ENCODE measurements around the gene GLDC.

GRCh38 chr9:6579613-6580012 is 65.9 kb downstream of the GLDC start:
- TF ChIP-seq, protein P1, sequence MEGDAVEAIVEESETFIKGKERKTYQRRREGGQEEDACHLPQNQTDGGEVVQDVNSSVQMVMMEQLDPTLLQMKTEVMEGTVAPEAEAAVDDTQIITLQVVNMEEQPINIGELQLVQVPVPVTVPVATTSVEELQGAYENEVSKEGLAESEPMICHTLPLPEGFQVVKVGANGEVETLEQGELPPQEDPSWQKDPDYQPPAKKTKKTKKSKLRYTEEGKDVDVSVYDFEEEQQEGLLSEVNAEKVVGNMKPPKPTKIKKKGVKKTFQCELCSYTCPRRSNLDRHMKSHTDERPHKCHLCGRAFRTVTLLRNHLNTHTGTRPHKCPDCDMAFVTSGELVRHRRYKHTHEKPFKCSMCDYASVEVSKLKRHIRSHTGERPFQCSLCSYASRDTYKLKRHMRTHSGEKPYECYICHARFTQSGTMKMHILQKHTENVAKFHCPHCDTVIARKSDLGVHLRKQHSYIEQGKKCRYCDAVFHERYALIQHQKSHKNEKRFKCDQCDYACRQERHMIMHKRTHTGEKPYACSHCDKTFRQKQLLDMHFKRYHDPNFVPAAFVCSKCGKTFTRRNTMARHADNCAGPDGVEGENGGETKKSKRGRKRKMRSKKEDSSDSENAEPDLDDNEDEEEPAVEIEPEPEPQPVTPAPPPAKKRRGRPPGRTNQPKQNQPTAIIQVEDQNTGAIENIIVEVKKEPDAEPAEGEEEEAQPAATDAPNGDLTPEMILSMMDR (IDR thresholded peaks at IDR 0.05; ENCODE audit: low read depth, low read length, missing input control), result no peak
- TF ChIP-seq GABPA (IDR thresholded peaks at IDR 0.05 in 1 of 2, conservative IDR thresholded peaks at IDR 0.05 in 1 of 2) (no peak), EGR1 (IDR thresholded peaks at IDR 0.05; ENCODE audit: low read depth in 2 of 2) (no peak), SP1 (IDR thresholded peaks at IDR 0.05) (no peak), JUND (IDR thresholded peaks at IDR 0.05) (no peak), TAF1 (conservative IDR thresholded peaks at IDR 0.05) (no peak), HNF4G (IDR thresholded peaks at IDR 0.05) (no peak), ATF3 (IDR thresholded peaks at IDR 0.05) (no peak), RXRA (IDR thresholded peaks at IDR 0.05) (no peak), RAD21 (IDR thresholded peaks at IDR 0.05) (no peak)
- TF ChIP-seq, protein P2, sequence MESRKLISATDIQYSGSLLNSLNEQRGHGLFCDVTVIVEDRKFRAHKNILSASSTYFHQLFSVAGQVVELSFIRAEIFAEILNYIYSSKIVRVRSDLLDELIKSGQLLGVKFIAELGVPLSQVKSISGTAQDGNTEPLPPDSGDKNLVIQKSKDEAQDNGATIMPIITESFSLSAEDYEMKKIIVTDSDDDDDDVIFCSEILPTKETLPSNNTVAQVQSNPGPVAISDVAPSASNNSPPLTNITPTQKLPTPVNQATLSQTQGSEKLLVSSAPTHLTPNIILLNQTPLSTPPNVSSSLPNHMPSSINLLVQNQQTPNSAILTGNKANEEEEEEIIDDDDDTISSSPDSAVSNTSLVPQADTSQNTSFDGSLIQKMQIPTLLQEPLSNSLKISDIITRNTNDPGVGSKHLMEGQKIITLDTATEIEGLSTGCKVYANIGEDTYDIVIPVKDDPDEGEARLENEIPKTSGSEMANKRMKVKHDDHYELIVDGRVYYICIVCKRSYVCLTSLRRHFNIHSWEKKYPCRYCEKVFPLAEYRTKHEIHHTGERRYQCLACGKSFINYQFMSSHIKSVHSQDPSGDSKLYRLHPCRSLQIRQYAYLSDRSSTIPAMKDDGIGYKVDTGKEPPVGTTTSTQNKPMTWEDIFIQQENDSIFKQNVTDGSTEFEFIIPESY (IDR thresholded peaks at IDR 0.05), result no peak
- TF ChIP-seq, protein P3, sequence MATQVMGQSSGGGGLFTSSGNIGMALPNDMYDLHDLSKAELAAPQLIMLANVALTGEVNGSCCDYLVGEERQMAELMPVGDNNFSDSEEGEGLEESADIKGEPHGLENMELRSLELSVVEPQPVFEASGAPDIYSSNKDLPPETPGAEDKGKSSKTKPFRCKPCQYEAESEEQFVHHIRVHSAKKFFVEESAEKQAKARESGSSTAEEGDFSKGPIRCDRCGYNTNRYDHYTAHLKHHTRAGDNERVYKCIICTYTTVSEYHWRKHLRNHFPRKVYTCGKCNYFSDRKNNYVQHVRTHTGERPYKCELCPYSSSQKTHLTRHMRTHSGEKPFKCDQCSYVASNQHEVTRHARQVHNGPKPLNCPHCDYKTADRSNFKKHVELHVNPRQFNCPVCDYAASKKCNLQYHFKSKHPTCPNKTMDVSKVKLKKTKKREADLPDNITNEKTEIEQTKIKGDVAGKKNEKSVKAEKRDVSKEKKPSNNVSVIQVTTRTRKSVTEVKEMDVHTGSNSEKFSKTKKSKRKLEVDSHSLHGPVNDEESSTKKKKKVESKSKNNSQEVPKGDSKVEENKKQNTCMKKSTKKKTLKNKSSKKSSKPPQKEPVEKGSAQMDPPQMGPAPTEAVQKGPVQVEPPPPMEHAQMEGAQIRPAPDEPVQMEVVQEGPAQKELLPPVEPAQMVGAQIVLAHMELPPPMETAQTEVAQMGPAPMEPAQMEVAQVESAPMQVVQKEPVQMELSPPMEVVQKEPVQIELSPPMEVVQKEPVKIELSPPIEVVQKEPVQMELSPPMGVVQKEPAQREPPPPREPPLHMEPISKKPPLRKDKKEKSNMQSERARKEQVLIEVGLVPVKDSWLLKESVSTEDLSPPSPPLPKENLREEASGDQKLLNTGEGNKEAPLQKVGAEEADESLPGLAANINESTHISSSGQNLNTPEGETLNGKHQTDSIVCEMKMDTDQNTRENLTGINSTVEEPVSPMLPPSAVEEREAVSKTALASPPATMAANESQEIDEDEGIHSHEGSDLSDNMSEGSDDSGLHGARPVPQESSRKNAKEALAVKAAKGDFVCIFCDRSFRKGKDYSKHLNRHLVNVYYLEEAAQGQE (IDR thresholded peaks at IDR 0.05), result no peak
- TF ChIP-seq, protein P4, sequence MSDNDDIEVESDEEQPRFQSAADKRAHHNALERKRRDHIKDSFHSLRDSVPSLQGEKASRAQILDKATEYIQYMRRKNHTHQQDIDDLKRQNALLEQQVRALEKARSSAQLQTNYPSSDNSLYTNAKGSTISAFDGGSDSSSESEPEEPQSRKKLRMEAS (IDR thresholded peaks at IDR 0.05), result no peak

All from liver (tissue), 3 donors.